Stimulated activated CD4-positive, alpha-beta T cell treated with anti-CD3 and anti-CD28 coated beads, Interleukin-1b, Interleukin-23, amount 100 ng/mL, for 48 hours (primary cell): Measurements from ENCODE around the gene LRRC4C.

Experiments
- DNase-seq: peaks from one replicate; pipeline ENCODE4 v3.0.0-alpha.2; 2020

LRRC4C gene

GRCh38 chr11:40838181-40838683 lies 621.2 kb downstream of the LRRC4C start:
- DNase-seq = no peak

DNA sequence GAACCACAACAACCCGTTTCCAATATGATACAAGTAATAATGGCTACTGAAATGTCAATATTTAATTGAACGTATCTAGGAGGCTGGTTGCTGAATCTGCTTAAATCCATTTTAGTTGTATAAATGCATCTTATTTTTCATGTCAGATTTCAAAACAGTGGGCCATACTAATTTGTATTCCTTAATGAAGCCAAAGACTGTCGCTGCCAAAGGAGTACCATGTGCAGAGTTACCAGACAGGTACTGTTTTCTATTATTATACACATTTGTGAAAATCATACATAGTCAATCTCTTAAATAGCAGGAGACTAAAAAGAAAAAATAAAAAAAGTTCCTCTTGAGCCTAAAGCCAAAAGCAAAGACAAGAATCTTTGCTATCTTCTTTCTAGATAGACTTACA lies 632.3 kb downstream of the LRRC4C start:
- no peak for DNase-seq

DNA sequence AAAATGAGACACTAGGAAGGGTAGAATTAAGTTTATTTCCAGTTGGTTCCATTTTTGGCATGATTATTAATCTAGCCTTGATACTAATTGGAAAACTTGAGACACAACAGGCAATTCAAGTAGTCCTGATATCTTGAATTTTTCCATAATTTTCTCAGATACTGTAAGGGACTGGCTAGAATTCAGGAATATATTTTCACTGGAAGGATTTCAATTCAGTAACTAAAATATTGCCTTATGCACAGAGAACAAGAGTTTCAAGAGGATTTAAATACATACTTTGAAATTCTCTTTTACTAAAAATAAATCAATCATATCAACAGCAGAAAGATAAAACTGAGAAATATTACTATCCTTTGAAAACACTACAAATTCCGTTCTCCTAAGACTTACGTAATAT lies 632.9 kb downstream of the LRRC4C start:
- DNase-seq = no peak

DNA sequence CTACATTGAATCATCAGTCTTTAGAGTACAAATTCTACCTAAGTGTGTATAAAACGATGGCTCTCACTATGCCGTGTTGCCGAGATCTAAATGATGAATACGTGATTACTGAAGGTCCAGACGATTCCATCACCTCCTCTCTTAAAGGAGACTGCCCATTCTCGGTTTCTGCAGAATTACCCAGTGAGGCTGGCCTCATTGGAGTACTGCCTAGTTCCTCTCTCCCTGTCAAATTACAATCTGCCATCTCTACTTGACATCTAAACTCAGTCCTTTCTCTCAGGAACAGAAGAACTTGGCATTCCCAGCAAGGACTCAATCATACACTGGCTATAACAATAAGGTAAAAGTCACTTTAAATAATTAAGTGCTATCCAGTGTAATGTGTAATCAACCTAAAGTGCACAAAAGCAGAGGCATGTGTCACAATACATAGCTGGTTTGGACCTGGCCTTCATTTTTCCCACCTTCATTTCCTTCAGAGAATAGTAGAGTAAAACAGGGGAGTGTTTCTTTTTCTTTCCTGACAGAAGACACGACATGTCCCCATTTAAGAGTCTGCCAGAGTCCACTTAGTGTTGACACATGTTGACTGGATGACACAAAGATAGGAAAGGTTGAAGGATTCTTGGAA lies 634.1 kb downstream of the LRRC4C start:
- no peak for DNase-seq

DNA sequence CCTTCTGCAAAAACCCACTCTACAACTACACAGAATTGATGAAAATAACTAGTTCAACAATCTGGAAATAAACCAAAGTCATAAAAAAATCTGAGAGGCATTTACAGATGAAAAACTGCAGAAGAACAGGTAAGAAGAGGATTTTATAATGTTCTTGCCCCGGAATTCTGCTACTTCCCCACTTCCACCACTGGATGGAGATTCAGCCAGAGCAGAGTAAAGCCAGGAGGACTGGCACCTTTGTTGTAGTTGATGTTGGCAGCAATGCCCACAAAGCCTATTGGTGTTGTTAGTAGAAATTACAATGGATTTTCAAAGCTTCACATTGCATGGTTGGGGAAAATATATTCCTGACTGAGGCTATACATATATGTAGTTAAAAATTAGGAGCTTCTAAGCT lies 640.2 kb downstream of the LRRC4C start:
- DNase-seq = no peak

GRCh38 chr11:40816976-40817375 lies 642.5 kb downstream of the LRRC4C start:
- no peak for DNase-seq

- no peak for DNase-seq
Observed at GRCh38 chr11:40797981-40798380, 661.5 kb downstream of the LRRC4C start.

- DNase-seq = no peak
Observed at GRCh38 chr11:40787224-40787623, 672.2 kb downstream of the LRRC4C start.

- no peak for DNase-seq
Observed at GRCh38 chr11:40763046-40763445, 696.4 kb downstream of the LRRC4C start.

- no peak for DNase-seq
Observed at GRCh38 chr11:40759341-40759740, 700.1 kb downstream of the LRRC4C start.

DNA sequence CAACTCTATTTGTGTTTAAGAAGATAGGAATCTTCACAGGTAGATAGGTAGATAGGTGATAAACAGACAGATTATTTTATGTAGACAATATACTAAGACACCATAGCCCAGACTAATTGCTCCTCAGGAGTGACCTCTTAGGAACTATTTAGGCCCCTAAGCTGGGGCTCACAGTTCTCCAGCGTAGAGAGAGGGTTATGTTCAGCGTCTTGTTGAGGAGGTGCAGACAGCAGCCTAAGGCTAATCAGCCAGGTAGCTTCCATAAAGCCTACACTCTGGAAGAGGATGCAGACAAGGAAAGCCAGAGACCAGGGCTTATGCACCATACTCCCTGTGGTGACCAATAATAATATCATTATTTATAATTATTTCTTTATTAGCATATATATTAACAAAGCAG lies 705.2 kb downstream of the LRRC4C start:
- no peak for DNase-seq

DNA sequence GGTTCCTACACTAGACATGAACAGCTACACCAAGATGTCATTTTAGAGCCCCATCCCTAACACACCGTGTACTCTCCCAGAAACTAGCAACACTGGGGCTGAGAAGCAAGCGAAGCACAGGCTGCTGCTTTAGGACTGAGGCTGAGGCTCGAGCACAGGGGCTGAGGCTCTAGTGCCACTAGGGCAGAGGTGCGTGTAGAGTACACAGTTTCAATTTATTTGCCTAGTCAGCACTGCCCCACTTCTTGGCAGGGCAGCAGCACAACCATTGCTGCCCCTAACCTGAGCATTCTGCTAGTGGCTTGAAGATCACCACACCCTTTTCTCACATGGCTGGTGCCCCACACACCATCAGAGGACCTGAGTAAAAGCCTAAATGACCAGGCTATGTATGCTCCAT lies 713.2 kb downstream of the LRRC4C start:
- no peak for DNase-seq

GRCh38 chr11:40732132-40732531 lies 727.3 kb downstream of the LRRC4C start:
- DNase-seq = no peak

- DNase-seq = peak; percentile 1
Observed at GRCh38 chr11:40722179-40722795, 737.2 kb downstream of the LRRC4C start.

DNA sequence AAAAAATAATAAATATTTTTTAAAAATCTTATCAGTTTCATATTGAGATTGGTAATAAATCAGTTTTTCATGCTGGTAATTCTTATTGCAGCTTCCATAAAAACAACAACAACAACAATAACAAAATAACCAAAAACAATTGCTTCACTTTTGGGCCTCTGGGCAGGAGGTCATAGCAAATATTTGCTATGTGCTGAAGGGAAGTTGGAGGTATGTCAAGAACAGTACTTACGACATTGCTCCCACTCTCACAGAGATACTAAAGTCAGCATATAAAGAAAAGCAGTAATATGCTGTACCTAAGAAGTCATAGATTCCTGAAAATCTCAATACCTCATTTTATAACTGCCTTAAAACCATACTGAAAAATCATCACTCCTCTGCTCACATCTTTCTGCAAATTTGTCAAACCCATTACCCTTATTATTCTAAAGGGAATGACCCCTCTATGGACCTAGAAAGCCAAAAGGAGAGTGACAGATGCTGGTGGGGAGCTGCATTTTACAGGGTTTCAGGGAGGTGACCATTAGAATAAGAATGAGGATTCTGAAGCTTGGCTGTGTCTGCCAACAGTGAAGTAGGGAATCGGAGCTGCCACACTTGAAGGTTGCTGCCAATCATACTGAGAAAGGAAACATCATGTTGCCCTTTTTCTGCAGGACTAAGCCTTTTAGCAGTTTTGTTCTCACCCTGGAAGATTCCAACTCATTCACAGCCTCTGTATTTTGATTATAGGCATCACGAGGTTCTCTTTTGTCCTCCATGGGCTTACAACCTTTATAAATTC lies 742.9 kb downstream of the LRRC4C start:
- DNase-seq = no peak

GRCh38 chr11:40713083-40713482 lies 746.4 kb downstream of the LRRC4C start:
- DNase-seq = no peak

GRCh38 chr11:40701027-40701426 lies 758.4 kb downstream of the LRRC4C start:
- DNase-seq = no peak

DNA sequence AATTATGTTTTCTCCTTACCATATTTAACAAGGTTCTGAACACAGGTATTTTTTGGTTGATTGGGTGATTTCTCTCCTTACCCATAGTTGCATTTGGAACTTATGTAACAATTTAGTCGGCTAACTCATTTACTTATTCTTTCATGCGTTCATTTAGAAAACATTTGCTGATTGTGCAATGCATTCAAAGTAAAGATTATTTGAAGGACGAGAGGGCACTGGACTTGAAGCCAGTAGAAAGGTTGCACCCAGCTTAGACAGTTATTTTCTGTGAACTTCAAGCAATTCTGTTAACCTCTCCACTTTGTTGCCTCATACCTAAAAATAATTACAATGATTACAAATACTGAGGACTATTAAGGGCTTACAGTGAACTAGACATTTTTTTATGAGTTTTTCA lies 769.6 kb downstream of the LRRC4C start:
- no peak for DNase-seq

DNA sequence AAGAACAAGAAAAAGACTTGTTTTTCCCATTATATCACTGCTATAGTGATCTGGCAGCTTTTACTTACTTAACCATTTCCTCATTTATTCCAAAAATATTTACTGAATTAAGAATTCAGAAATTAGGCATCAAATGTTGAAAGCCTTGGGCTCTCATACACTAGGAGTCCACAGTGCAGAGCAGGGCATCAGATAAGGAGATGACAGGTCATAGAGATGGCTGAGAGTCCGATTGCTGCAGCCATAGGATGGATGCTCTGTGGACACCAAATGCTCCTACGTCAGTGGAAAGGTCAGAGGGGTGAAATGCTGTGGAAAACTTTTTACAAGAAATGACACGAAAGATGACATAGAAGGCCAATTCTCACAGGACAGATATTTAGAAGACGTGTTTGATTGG lies 771.1 kb downstream of the LRRC4C start:
- DNase-seq = no peak

- no peak for DNase-seq
Observed at GRCh38 chr11:40686765-40687164, 772.7 kb downstream of the LRRC4C start.

DNA sequence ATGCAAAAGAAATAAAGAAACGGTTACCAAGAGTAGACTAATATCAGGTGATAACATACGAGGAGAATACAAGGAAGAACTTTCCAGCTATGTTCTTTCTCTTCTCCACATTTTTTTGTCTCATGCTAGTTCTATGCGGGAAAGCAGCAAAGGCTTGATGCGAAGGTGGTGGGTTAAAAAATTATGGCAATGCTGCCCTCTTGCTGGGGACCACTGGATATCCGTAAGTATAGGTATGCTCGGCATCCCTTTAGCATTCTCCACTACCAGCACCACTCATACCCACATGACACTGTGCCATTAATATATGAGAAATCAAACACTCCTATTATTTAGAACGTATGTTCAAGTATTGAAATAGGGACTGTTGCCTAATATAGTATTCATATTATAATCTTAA lies 776.4 kb downstream of the LRRC4C start:
- no peak for DNase-seq

GRCh38 chr11:40679276-40679675 lies 780.2 kb downstream of the LRRC4C start:
- no peak for DNase-seq

GRCh38 chr11:40647295-40647694 lies 812.2 kb downstream of the LRRC4C start:
- DNase-seq = no peak

GRCh38 chr11:40642284-40642683 lies 817.2 kb downstream of the LRRC4C start:
- no peak for DNase-seq
